GM12865 (cell line): ENCODE data around the gene TMEM121.

Source experiments
- DNase-seq: peaks from one replicate; pipeline ENCODE4 v3.0.0; 2010; ENCODE audit warnings: low read depth
- H3K4me3 ChIP-seq: 2 replicates; pipeline ENCODE4 v1.5.1; 2011; ENCODE audit warnings: mild to moderate bottlenecking, low read depth, low read length, control low read depth
- CTCF ChIP-seq: IDR thresholded peaks from 2 replicates; pipeline ENCODE4 v1.5.1; 2011; ENCODE audit warnings: low read length, control low read depth, low read depth, inconsistent platforms; ENCODE audit not compliant: insufficient read depth; ENCODE audit errors: missing control alignments

The TMEM121 gene

GRCh38 chr14:105484069-105484996, 42.0 kb upstream of the TMEM121 start:
- no peak for DNase-seq
- H3K4me3 ChIP-seq, result no peak overlapping the region
- no peak for TF ChIP-seq CTCF

- no peak overlapping the region for H3K4me3 ChIP-seq
- no peak for TF ChIP-seq CTCF
- no peak for DNase-seq
These were observed 41.4 kb upstream of the TMEM121 start for GRCh38 chr14:105484997-105485393.

GRCh38 chr14:105485739-105486162, 40.6 kb upstream of the TMEM121 start:
- H3K4me3 ChIP-seq, result no peak overlapping the region
- peak; percentile 9 for TF ChIP-seq CTCF
- no peak for DNase-seq

GRCh38 chr14:105486163-105486973, 40.0 kb upstream of the TMEM121 start, which contains the start of gene CRIP1:
Gene CRIP1, plus strand, starts transcription at chr14:105486886. Its CDS starts 374 bp downstream, at chr14:105487260.
- peak within 1 kb of the TSS; percentile 88 for H3K4me3 ChIP-seq
- peak; percentile 45 for DNase-seq
- no peak for TF ChIP-seq CTCF

GRCh38 chr14:105486974-105487448, 39.4 kb upstream of the TMEM121 start:
- peak overlapping the region; percentile 88 for H3K4me3 ChIP-seq
- no peak for TF ChIP-seq CTCF
- DNase-seq, result peak; percentile 57

- no peak for TF ChIP-seq CTCF
- peak overlapping the region; percentile 88 for H3K4me3 ChIP-seq
- peak; percentile 59 for DNase-seq
These were observed 38.9 kb upstream of the TMEM121 start for GRCh38 chr14:105487449-105487985.
